AG09309 (cell line): ENCODE results near the gene ZBTB9.

Source experiments
- DNase-seq: peaks from one replicate; pipeline ENCODE4 v3.0.0-alpha.2; 2010; ENCODE audit warnings: low read depth
- H3K4me3 ChIP-seq: 2 replicates; pipeline ENCODE4 v1.5.1; 2011; ENCODE audit warnings: mild to moderate bottlenecking, low read depth, low read length, moderate library complexity; ENCODE audit not compliant: control insufficient read depth
- TF ChIP-seq, protein P1 (sequence below): IDR thresholded peaks from 2 replicates; pipeline ENCODE4 v1.5.1; 2011; ENCODE audit warnings: mild to moderate bottlenecking, low read depth, low read length, inconsistent platforms; ENCODE audit not compliant: insufficient read depth, control insufficient read depth; ENCODE audit errors: missing control alignments

Gene ZBTB9

DNA sequence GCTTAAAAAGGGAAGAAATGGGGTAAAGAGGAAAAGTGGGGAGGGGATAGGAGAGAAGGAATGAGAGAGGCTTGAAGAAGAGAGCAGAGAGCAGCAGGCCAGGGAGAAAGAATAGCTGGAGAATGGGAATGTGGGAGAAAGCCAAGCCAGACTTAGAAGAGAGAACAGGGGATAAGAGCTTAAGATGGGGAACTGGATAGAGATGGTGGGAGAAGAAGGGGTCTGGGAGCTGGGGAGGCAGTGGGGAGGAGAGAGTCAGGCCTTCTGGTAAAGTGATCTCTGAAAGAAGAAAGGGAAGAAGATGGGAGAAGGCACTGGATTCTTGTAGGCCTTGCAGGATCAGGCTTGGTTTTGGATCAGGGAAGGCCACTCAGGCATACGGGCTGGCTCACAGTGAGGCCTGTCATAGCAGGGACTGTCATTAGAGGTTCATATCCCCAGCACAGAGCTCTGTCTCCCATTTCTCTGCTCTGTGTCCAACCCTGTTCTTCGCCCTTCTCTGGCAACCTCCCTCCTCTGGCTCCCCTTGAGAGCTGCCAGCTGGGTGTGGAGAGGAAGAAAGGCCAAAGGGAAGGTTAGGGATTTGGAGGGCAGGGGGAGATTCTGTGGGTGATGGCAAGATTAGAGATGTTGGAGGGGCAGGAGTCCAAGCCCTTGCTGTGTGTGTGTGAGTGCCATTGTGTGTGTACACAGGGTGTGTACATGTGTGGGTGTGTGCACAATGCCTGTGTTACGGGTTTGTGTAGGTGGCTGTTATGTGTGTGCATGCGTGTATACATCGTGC, 25.2 kb upstream of the ZBTB9 start:
- no peak for DNase-seq
- no peak overlapping the region for H3K4me3 ChIP-seq
- TF ChIP-seq, protein P1, sequence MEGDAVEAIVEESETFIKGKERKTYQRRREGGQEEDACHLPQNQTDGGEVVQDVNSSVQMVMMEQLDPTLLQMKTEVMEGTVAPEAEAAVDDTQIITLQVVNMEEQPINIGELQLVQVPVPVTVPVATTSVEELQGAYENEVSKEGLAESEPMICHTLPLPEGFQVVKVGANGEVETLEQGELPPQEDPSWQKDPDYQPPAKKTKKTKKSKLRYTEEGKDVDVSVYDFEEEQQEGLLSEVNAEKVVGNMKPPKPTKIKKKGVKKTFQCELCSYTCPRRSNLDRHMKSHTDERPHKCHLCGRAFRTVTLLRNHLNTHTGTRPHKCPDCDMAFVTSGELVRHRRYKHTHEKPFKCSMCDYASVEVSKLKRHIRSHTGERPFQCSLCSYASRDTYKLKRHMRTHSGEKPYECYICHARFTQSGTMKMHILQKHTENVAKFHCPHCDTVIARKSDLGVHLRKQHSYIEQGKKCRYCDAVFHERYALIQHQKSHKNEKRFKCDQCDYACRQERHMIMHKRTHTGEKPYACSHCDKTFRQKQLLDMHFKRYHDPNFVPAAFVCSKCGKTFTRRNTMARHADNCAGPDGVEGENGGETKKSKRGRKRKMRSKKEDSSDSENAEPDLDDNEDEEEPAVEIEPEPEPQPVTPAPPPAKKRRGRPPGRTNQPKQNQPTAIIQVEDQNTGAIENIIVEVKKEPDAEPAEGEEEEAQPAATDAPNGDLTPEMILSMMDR, result no peak

DNA sequence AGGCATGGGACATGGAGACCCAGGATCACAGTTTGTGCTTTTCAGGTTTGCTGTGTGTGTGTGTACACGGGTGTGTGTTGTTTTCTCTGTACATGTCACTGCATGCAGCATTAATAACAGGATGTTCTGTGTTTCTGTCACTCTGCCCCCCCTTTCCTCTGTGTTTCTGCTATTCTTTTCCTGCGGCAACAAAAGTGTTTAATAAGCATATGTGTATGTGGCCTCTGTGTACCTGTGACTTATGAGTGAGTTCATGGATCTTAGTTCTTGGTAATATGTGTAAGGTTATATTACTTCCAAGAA, 24.7 kb upstream of the ZBTB9 start:
- TF ChIP-seq, protein P1, result no peak
- no peak overlapping the region for H3K4me3 ChIP-seq
- no peak for DNase-seq

DNA sequence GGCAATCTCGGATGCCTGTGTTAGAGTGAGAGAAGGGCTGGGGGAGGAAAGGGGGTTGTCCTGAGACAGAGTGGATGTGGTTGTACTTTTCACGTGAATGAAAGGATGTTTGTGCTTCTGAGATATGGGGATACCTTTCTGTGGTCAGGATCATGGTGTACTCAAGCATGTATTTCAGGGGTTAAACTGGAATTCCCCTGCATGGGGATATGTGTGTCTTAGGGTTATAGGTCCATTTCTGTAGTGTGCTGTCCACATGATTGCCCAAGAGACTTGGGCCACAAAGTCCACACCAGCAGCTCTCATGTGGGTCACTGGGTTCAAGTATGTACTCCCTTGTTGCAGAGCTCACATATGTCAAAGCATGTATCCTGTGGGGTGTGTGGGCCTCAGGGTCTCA, 24.0 kb upstream of the ZBTB9 start:
- no peak overlapping the region for H3K4me3 ChIP-seq
- TF ChIP-seq, protein P1, result no peak

DNA sequence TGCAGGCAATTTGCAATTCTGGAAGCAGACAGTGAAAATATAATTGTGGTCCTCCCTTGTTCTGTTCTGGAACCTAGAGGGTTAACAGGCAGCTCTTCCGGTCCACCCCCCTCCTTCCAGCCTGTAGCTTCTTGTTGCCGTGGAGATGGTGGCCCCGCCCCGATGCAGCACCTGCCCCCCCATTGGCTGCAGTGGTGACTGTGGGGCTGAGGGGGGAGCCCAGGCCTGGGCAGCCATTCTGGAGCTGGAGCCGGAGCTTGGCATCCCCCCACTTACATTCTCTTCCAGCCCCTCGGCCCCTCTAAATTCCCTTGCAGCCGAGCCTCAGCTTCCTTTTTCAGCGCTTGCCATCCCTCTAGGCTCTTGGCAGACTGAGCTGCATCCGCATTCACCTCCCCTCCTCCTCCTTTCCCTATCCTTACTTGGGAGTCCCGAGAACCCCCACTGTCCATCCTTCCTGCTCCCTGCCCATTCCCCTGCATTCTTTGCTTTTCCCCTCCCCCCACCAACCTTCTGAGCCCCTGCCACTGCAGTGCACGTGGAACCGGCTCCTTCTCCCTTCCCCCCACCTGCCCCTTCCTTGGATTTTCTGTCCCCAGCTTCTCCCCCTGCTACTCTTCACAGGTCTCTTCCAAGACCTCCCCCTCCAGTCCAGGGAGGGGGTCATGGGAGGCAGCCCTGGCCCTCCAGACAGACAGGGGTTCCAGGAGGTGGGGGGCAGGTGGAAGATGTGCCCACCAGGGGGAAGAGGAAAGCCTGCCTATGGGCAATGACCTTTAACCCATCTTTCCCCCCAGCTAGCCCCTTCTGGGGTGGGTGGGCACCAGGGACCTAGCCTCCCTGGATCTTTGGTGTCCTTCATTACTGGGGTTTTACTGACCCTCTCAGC, 23.1 kb upstream of the ZBTB9 start:
- no peak for DNase-seq
- H3K4me3 ChIP-seq, result no peak overlapping the region
- TF ChIP-seq, protein P1, result no peak

More for the DNA sequence above, 24.0 kb upstream of the ZBTB9 start:
- DNase-seq, result no peak

DNA sequence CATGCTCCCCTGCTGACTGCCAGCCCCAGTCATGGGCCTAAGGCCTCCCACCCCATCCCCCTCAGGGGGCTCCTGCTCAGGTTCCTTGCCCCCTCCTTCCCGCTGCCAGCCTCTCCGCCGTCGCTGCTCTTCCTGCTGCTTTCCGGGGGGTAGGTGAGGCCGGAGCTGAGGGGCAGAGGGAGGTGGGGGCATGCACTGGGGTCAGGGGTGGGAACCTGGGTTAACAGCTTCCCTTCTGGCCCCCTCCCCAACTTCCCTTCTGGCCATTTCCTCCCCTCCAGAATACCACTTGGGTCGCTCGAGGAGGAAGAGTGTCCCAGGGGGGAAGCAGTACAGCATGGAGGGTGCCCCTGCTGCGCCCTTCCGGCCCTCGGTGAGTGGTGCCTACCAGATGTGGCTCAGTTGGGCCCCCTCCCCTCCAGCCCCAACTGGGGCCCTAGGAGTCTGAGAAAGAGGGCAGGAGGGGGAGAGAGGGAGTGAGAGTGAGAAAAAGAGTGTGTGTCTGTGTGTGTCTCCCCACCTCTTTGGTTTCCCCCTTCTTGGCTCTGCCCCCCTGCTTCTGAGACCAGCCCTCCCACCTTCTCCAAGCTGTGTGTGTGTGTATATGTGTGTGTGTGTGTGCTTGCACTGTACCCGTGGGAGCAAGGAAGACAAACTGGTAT, 22.4 kb upstream of the ZBTB9 start:
- no peak overlapping the region for H3K4me3 ChIP-seq
- DNase-seq, result no peak
- TF ChIP-seq, protein P1, result no peak

DNA sequence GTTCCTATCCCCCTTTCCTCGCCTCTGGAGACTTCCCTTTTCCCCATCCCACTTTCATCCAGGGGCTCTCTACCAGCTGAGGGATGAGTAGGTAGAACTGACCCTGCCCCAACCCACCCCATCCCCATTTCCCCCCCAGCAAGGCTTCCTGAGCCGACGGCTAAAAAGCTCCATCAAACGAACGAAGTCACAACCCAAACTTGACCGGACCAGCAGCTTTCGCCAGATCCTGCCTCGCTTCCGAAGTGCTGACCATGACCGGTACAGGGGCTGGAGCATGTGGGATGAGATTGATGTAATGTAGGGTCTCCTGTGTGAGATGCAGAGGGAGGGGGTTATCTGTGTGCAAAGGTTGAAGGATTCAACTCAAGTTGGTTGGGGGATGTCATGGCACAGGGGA, 21.8 kb upstream of the ZBTB9 start:
- H3K4me3 ChIP-seq, result no peak overlapping the region
- TF ChIP-seq, protein P1, result no peak
- no peak for DNase-seq
